ENCODE results near the gene POM121L2. TPM values are rescaled to one million over a fixed set of nuclear protein-coding genes. Genes with fewer than 3 reads are reported as not detected.

Gene POM121L2
- total and polyA plus RNA-seq, 9 of the 15 experiments (the other 6 are each of a cell fraction or from before 2014, with no cell fraction given) = 0.23 to 0.45 TPM; not detected in 7

DNA sequence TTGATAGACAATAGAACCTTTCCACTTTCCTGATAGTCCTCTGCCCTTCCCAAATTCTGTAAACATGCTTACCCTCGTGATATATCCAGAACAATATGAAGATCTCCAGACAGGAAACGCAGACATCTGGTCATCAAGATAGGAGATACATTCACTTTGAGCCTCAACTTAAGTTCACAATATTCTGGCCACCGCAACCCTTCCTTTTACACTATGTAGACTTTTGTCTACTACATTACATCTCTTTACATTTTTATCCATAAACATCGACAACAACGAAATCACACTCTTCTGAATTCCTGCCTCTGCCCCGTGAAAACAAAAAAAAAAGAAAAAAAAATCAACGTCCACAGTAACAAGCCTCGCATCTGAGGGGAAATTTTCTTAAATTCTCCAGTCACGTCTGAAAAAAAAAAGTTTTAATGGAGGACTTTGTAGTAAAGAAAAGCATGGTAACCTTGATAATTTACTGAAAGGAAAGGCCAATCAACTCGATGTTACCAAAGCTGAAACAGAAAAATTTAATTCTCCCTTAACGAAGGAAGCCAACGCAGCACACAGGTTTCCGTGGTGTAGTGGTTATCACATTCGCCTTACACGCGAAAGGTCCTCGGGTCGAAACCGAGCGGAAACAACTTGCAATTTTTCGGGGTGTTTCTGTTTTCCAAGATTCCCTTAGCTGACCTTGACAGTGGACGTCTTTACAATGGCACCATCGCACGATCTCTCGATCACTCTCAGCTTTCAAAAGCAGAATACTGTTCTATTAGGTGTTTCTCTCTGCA lies 21.8 kb downstream of the POM121L2 start (continued):
- TF ChIP-seq, protein P1, sequence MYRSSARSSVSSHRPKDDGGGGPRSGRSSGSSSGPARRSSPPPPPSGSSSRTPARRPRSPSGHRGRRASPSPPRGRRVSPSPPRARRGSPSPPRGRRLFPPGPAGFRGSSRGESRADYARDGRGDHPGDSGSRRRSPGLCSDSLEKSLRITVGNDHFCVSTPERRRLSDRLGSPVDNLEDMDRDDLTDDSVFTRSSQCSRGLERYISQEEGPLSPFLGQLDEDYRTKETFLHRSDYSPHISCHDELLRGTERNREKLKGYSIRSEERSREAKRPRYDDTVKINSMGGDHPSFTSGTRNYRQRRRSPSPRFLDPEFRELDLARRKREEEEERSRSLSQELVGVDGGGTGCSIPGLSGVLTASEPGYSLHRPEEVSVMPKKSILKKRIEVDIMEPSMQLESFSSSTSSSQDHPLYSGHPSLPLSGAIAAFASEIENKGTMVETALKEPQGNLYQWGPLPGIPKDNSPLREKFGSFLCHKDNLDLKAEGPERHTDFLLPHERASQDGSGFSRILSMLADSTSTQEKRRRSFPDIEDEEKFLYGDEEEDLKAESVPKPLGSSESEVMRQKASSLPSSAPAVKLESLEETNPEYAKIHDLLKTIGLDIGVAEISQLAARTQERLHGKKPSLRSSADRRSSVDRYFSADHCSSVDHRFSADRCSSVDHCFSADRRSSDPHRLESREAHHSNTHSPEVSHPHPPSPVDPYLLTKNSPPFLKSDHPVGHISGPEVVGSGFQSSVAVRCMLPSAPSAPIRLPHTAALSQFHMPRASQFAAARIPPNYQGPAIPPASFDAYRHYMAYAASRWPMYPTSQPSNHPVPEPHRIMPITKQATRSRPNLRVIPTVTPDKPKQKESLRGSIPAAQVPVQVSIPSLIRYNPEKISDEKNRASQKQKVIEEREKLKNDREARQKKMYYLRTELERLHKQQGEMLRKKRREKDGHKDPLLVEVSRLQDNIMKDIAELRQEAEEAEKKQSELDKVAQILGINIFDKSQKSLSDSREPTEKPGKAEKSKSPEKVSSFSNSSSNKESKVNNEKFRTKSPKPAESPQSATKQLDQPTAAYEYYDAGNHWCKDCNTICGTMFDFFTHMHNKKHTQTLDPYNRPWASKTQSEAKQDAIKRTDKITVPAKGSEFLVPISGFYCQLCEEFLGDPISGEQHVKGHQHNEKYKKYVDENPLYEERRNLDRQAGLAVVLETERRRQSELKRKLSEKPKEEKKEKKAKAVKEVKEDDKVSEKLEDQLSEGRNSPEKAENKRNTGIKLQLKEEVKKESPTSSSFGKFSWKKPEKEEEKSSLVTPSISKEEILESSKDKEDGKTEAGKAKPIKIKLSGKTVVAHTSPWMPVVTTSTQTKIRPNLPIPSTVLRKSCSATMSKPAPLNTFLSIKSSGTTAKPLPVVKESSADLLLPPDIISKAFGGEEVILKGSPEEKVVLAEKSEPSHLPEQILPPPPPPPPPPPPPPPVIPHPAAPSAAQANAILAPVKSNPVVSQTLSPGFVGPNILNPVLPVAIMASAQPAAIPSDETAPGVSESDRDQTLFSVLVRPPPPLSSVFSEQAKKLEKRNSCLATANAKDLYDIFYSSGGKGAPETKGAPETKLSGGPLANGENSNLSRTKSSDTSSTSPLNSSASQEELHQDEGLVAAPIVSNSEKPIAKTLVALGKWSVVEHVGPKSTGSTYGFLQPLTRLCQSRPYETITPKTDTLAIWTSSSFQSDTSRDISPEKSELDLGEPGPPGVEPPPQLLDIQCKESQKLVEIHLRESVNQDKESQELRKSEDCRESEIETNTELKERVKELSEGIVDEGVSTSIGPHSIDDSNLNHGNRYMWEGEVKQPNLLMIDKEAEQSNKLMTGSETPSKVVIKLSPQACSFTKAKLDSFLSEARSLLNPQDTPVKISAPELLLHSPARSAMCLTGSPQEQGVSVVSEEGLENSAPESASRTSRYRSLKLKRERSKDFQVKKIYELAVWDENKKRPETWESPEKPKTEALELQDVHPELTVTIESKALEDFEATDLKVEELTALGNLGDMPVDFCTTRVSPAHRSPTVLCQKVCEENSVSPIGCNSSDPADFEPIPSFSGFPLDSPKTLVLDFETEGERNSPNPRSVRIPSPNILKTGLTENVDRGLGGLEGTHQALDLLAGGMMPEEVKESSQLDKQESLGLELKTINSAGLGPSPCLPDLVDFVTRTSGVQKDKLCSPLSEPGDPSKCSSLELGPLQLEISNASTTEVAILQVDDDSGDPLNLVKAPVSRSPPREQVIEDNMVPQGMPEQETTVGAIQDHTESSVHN (IDR thresholded peaks at IDR 0.05; ENCODE audit: borderline replicate concordance in 1 of 2, low read depth in 1 of 2) = no peak
- TF ChIP-seq SIRT6 (IDR thresholded peaks at IDR 0.05; ENCODE audit: low read depth, low read length) (no peak), BRD9 (IDR thresholded peaks at IDR 0.05; ENCODE audit: low read depth, partially characterized antibody) (peak; percentile 95), KLF1 (tag; IDR thresholded peaks at IDR 0.05) (no peak), HEY1 (CRISPR knock-in tag; IDR thresholded peaks at IDR 0.05; ENCODE audit: borderline replicate concordance) (no peak), FOXK1 (CRISPR knock-in tag; IDR thresholded peaks at IDR 0.05; ENCODE audit: borderline replicate concordance) (peak; percentile 67; the same call in 1 of the 2 replicates), NELFE (IDR thresholded peaks at IDR 0.05; ENCODE audit: insufficient read depth, insufficient read length) (no peak), ZNF408 (CRISPR knock-in tag; IDR thresholded peaks at IDR 0.05; ENCODE audit: low read depth) (no peak), TAF7 (tag; IDR thresholded peaks at IDR 0.05) (no peak; the same call in 1 of the 2 replicates), RBBP5 (IDR thresholded peaks at IDR 0.05; ENCODE audit: borderline replicate concordance, insufficient read depth, low read length, poor library complexity, severe bottlenecking) (no peak), HDAC3 (IDR thresholded peaks at IDR 0.05; ENCODE audit: borderline replicate concordance, partially characterized antibody) (peak; percentile 52), ZNF133 (CRISPR knock-in tag; IDR thresholded peaks at IDR 0.05) (no peak), BCL6 (CRISPR knock-in tag; IDR thresholded peaks at IDR 0.05) (no peak)
- TF ChIP-seq, protein P2, sequence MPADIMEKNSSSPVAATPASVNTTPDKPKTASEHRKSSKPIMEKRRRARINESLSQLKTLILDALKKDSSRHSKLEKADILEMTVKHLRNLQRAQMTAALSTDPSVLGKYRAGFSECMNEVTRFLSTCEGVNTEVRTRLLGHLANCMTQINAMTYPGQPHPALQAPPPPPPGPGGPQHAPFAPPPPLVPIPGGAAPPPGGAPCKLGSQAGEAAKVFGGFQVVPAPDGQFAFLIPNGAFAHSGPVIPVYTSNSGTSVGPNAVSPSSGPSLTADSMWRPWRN (IDR thresholded peaks at IDR 0.05; ENCODE audit: low read depth) = 0 out of 2 replicates have a peak, but pooled peaks have one; percentile 35
- TF ChIP-seq, protein P3, sequence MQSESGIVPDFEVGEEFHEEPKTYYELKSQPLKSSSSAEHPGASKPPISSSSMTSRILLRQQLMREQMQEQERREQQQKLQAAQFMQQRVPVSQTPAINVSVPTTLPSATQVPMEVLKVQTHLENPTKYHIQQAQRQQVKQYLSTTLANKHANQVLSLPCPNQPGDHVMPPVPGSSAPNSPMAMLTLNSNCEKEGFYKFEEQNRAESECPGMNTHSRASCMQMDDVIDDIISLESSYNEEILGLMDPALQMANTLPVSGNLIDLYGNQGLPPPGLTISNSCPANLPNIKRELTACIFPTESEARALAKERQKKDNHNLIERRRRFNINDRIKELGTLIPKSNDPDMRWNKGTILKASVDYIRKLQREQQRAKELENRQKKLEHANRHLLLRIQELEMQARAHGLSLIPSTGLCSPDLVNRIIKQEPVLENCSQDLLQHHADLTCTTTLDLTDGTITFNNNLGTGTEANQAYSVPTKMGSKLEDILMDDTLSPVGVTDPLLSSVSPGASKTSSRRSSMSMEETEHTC (IDR thresholded peaks at IDR 0.05) = peak; percentile 87
- TF ChIP-seq, protein P4, sequence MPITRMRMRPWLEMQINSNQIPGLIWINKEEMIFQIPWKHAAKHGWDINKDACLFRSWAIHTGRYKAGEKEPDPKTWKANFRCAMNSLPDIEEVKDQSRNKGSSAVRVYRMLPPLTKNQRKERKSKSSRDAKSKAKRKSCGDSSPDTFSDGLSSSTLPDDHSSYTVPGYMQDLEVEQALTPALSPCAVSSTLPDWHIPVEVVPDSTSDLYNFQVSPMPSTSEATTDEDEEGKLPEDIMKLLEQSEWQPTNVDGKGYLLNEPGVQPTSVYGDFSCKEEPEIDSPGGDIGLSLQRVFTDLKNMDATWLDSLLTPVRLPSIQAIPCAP (CRISPR knock-in tag; IDR thresholded peaks at IDR 0.05; ENCODE audit: borderline replicate concordance) = no peak
